GM10847 (cell line): Measurements from ENCODE around the gene TBX21.

Experiments used
- POLR2A ChIP-seq: IDR thresholded peaks from 2 replicates; pipeline ENCODE4 v1.6.1; 2011; ENCODE audit not compliant: insufficient read length; ENCODE audit errors: extremely low read depth

The TBX21 gene

DNA sequence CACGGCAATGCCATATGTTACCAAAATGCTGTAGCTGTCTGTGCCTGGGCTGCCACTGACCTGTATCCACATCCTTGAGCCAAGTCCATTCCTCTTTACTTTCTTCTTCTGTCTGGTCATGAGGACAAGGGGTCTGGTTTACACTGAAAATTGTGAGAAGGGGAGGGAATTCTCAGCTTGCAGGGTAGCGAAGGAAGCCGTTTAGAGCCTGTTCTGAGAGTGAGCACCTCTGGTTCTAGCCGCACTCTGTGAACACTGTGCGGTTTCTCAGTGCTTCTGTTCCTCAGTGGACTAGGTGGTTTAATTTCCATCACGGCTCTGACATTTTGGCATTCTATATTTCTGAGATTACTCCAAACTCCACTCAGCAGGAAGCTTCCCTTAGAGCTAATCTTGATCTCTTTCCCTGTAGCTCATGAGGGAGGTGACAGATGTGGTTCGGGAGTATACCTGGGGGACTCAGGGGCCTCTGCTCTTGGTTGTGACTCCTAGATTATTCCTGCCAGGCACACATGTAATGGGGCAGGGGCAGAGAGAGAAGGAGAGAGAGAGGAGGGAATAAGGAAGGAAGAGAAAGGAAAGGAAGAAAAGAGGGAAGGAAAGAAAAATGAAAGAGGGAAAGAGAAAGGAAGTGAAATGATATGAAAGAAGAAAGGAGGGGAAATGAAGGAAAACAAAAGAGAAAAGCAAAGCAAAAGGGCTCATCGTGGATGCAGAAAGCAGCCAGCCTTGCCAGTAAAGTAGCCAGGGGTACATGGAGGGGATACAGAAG lies 14.2 kb upstream of the TBX21 start:
- no peak for TF ChIP-seq POLR2A

DNA sequence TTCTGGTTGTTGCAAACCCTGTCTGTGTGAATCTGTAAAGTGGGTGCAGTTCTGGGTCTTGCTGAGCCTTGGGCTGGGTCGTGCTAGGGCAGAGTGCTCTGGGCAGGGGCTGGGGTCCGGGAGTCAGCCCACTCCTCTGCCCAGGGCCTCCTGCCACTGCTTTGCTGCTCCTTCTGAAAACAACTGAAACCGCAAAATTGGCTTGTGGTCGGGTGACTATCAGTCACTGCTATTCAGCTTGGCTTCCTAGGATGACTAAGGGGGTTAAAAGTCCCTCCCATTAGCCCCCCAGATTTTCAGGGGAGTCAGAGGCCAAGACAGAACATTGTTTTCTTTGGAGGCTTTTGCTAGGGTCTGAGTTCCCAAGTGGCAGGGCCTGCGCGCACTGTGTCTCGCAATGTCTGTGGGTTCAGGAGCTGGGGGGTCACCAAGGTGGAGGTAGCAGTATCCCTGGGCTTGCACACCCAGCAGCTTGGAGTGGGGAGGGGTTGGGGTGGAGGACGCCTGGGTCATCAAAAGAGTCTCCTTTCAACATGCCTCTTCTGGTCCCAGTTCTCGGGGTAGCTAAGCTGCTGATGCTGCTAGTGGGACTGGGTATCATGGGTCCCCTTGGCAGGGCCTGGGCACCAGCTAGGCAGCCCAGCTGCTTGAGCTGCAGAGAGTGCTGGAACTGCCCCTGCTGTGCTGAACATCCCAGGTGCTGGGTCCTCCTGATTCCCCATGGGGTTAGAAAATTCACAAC lies 13.5 kb upstream of the TBX21 start:
- TF ChIP-seq POLR2A = no peak

DNA sequence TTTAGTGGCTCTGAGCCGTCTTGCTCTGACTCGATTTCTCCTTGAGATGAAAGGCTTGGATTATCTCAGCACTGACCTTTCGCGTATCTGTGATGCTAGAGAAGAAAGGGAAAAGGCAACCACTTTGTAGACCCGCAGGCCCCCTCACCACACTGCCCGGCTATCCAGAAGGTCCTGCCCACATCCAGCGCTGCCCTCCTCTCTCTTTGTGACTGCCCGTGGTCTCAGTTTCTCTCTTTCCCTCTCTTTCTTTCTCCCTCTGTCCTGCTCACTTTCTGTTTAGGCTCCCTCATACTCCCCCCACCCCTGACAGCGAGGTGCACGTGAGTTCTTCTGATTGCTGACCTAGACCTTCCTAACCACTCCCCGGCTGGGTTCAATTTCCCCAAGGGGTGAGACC lies 12.8 kb upstream of the TBX21 start:
- TF ChIP-seq POLR2A = no peak

DNA sequence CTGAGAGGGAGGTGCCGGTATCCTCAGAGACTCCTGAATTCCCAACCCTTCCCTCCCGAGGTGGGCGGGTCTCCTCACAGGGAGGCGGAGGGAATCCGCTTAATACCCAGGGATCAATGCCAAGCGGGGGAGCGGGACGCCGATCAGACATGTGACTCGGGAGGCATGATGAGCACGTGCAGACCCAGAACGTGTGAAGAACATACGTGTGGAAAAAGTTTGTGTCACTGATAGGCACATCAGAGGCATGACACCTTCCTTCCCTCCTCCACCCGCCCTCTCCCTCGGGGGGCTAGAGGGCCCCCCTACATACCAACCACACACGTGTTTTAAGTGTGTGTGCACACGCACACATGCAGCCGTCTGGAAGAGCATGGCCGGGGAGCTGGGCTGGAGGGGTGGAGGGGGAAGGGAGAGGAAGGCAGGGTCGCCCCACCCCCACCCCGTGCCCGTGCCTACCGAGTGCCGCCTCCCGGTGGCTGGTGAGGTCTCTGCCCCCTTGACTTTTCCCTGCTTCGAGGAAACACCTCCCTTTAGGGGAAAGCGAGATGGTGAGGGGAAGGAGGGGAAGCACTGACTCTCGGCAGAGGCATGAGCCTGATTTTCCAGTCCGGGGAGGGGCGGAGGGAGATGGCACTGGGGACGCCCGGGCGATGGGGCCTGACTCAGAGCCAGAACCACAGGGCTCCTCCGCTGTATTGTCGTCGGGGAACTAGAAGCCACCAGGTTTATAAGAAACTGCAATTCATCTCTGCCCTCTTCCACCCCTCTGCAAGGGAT lies 12.1 kb upstream of the TBX21 start:
- no peak for TF ChIP-seq POLR2A

DNA sequence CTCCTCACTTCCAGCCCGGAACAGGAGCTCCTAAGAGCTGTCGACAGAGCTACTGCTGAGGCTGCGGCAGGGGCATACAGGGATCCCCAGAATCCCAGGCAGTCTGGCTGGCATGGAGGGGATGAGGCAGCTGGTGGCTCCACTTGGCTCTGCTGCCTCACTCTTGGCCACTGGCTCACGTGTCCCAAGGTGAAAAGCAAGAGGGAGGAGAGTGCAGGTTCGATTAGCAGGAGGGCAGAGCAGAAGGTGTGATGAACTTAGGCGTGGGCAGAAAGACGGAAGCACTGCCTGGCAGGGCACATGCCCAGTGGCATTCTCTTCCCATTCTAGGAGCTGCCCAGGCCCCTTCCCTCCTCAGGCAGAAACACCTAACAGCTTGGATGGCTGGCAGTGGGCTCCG lies 11.3 kb upstream of the TBX21 start:
- no peak for TF ChIP-seq POLR2A

DNA sequence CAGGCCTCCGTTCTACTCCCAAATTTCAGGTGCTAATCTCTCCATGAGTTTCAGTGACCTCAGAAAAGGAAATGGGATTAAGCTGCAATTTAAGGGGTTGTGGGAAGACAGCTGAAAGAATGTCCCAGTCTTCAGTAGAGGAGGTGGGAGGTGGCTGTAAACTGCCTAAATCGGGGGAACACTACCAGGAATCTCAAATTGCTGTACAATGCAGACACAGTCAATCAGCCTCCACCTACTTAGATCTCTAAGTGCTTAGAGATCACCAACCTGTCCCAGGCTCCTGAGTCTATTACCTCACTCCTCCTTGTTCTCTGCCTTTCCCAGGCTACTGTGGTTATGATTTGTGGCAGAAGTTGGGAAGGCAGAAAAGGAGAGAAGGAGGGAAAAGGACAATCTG lies 8.3 kb upstream of the TBX21 start:
- no peak for TF ChIP-seq POLR2A

DNA sequence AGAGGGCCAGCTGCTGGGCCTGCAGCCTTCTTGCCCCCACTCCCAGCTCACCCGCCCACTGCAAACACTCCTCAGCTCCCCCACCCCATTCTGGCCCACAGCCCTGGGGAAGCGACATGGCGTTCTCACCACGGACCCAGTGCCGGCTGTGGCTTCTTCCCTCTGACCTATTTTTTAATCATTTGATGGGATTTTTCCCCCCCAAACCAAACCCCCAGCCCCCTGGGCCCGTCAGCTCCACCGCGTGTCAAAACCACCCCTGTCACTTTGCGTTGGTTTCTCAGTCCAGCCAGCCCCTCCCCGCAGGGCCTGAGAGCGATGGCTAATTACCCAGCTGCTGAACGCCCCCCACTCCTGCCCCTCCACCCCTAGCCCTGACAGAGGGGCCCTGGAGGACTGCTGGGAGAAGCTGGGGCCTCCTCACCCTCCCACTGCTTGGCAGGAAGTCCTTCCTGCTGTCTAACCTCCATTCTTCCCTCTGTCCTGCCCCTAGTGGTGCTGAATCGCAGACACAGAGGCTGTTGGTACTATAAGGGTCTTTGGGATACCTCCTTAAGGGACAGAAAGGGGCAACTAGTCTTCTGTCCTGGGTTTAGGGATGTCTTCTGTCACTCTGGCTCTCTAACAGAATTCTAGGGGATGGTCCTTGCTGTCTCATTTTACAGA lies 7.5 kb upstream of the TBX21 start:
- TF ChIP-seq POLR2A = no peak

DNA sequence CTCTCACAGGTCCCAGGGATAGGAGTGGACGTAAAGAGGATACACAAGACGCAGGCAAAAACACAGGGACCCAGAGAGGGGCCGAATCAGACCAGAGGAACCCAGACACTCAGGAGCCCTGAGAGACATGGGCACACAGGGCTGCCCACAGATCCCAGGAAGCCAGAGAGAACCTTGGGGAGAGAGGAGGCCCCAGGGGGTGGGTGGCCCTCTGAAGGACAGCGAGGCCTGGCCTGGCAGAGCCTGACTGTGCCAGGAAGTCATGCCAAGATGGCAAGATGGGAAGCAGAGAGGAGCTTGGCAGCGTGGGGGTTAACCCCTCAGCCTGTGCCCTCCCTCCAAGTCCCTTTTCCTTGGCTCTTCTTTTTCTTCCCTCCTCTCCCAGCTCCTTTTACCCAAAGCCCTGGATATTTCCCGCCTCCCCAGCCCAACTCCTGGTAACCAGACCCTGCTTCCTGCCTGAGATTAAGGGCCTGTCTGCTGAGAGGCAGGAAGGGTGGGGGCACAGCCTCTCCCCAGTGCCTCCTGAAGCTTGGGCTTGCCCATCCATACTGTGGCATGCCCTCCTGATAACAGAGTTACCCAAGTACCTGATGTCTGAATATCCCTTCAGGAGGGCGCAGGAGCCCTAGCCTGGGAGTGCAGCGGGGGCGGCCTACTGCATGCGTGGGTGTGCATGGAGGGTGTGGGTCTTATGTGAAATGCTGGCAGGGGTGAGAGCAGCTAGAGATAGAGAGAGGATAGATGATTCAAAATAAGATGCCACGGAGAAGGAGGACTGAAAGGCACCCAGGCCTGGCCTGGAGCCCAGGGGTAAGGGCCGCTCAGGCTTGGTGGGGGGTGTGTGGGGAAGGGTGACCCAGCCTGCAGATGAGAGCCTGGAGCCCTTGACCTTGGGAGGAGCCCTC lies 6.0 kb upstream of the TBX21 start:
- no peak for TF ChIP-seq POLR2A

DNA sequence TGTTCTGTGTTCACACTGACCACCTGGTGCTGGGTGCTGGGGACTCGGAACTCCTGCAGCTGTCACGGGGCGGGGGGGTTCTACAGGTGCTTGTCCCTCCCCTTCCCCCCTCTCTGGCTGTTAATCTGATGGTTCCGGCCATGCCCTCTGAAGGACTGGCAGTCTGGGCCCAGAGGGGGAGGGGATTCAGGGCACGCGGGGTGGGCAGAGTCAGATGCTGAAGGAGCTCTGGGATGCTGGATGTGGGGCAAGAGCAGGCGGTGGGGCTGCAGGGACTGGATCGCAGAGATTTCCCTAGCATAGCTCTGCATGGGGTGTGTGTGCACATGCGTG lies 5.4 kb upstream of the TBX21 start:
- no peak for TF ChIP-seq POLR2A

DNA sequence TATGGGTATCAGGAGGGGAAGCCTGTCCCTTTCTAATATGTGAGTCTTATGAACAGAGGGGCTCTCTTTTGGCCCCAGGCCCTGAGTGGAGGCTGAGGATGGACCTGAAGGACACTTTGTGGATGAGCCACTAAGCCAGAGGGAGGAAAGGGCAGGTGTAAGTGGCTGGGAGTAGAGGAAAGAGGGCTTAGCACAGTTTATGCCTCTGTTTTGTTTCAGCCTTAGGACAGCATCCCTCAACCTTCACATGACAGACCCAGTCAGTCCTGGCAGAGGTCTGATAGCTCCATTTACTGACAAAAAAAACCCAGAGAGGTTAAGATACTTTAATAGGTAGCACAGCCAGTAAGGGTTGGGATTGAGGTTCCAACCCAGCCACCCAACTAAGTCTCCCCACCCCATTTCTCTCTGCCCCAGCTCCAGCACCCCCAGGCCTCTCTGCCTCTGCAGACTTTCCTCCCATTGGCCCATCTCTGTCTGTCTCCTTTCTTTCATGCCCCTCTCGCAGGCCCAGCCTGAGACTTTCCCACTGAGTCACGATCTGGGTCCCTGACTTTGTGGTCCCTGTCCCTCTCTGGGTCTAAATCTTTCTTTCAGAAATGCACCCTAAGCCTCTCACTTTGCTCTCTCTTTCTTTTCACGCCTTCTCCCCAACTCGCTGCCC lies 4.7 kb upstream of the TBX21 start:
- TF ChIP-seq POLR2A = no peak

DNA sequence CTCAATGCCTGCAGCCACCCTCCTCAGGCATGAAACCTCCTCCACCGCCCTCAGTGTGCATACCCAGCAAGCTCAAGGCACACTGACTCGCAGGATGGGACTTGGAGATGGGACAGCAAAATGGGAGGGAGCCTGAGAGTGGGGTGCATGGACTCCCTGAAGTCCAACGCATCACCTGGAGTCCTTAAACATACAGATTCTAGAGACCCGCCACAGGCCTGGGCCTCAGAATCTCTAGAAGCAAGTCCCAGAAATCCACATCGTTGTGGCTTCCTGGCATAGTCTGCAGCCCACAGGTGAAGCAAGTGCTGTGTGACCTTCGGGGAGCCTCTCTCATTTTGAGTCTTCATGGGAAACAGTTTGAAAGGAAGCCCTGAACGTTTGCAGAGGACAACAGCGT lies 3.6 kb upstream of the TBX21 start:
- no peak for TF ChIP-seq POLR2A

DNA sequence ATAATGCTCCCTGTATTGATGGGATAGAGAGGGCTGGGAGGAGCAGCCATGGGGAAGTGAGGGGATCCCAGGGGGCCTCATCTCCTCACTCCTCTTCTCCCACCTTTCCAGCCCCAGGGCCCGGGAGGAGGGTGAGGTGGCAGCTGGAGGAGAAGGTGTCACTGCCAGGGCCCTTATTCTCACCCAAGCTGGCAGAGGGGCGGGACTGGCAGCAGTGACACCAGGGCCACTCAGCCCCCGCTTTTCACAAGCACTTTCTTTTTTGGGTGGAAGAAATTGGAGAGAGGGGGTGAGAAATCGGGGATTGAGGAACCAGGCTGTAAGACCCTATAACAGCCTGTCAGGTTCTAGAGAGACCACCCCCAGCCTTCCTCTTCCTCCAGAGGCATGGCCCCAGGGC lies 2.4 kb upstream of the TBX21 start:
- no peak for TF ChIP-seq POLR2A

DNA sequence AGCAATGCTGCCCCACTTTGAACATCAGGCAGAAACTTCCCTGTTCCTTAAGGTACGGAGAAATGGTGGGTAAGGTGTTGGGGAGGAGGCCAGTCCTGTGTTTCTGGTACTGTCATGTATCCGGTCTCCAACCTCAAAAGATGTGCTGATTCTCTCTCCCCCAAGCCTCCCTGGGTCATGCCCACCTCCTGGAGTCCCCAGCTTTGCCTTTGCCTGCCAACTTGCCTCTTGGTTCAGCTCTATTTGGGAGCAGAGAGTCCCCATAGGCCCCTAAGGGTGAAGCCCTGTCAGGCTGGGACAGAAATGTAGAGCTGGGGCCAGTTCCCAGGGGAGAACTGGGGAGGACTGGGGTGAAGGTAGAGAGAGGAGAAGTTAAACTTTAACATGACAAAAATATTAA lies 1.6 kb upstream of the TBX21 start:
- TF ChIP-seq POLR2A = no peak
